ENCODE data around the gene NCK1. TPM values are rescaled to one million over a fixed set of nuclear protein-coding genes. Genes with fewer than 3 reads are reported as not detected.

The NCK1 gene
- total RNA-seq, 4 donors from 2014 or later: 53.1 to 74.0 (median 61.6) TPM

- no peak for DNase-seq (ENCODE audit: low spot score in 2 of 2)
- WGBS, 2 donors: 94 to 96% methylated on average over 4 of the region's 4 CpGs
- no peak overlapping the region for H3K4me3 ChIP-seq (ENCODE audit: low read depth, poor library complexity, severe bottlenecking)
- intact Hi-C loops (cut with DNase I; ENCODE audit: low total_unique reads): no loop called here
- no peak for TF ChIP-seq POLR2A (IDR thresholded peaks at IDR 0.05)
- TF ChIP-seq, protein P1, sequence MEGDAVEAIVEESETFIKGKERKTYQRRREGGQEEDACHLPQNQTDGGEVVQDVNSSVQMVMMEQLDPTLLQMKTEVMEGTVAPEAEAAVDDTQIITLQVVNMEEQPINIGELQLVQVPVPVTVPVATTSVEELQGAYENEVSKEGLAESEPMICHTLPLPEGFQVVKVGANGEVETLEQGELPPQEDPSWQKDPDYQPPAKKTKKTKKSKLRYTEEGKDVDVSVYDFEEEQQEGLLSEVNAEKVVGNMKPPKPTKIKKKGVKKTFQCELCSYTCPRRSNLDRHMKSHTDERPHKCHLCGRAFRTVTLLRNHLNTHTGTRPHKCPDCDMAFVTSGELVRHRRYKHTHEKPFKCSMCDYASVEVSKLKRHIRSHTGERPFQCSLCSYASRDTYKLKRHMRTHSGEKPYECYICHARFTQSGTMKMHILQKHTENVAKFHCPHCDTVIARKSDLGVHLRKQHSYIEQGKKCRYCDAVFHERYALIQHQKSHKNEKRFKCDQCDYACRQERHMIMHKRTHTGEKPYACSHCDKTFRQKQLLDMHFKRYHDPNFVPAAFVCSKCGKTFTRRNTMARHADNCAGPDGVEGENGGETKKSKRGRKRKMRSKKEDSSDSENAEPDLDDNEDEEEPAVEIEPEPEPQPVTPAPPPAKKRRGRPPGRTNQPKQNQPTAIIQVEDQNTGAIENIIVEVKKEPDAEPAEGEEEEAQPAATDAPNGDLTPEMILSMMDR (IDR thresholded peaks at IDR 0.05): no peak
Measured at GRCh38 chr3:136973352-136973751, 111.3 kb downstream of the NCK1 start.

DNA sequence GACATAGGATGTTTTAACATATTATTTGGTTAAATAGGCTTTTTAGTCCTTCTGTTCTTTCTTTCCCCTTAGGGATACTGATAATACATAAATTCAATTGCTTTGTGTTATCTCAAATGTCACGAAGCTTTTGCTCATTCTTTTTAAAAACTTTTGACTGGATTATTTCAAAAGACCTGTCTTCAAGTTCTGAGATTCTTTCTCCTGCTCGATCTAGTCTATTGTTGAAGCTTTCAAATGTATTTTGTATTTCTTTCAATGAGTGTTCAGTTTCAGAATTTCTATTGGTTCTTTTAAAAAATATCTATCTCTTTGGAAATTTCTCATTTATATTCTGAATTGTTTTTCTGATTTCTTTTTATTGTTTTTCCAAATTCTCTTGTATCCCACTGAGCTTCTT, 112.7 kb downstream of the NCK1 start:
- 45 to 49% methylated on average over 2 of the region's 2 CpGs for WGBS, 2 donors
- H3K4me3 ChIP-seq (ENCODE audit: low read depth, poor library complexity, severe bottlenecking): no peak overlapping the region
- DNase-seq (ENCODE audit: low spot score in 2 of 2): no peak
- TF ChIP-seq POLR2A (IDR thresholded peaks at IDR 0.05): no peak
- TF ChIP-seq, protein P1 (IDR thresholded peaks at IDR 0.05): no peak
- intact Hi-C loops (cut with DNase I; ENCODE audit: low total_unique reads): no loop called here

DNA sequence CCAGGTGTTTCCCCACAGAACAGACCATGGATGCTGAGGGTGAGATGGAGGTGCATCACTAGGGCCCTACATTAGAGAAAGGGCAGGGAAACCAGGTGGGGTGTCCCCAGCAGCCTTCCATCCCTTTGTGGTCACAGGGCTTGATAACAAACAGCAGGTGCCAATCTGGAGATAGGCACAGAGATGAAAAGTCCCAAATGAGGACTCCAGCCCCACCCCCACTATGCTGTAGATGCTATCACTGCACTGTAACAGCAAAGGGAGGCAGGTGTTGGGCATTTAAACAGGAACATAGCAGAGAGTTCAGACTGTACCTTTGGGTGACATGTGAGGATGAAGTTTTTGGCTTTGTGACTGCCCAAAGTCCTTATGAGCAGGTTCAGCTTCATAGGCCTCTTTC, 117.2 kb downstream of the NCK1 start:
- intact Hi-C loops (cut with DNase I; ENCODE audit: low total_unique reads): no loop called here
- no peak for DNase-seq (ENCODE audit: low spot score in 2 of 2)
- H3K4me3 ChIP-seq (ENCODE audit: low read depth, poor library complexity, severe bottlenecking): no peak overlapping the region
- TF ChIP-seq, protein P1 (IDR thresholded peaks at IDR 0.05): no peak
- TF ChIP-seq POLR2A (IDR thresholded peaks at IDR 0.05): no peak

DNA sequence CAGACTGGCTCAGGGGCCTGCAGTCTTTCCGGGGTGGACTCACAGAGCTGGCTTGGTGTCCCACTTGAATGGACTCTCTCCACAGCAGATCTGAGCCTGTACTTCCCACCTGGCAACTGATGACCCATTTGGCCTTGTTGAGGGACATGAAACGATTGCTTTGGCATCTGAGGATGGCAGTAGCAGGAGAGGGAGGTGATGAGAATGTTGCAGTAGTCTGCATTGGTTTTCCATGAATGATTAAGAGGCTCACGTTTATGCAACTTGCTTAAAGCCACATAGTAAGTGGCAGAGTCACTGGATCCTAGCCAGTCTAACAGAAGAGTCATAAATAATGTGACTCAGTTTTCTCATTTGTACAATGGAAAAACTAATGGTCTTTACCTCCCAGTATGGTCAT, 117.7 kb downstream of the NCK1 start:
- 52 to 63% methylated on average over 3 of the region's 3 CpGs for WGBS, 2 donors
- no peak for TF ChIP-seq POLR2A (IDR thresholded peaks at IDR 0.05)
- TF ChIP-seq, protein P1 (IDR thresholded peaks at IDR 0.05): no peak
- intact Hi-C loops (cut with DNase I; ENCODE audit: low total_unique reads): no loop called here
- no peak overlapping the region for H3K4me3 ChIP-seq (ENCODE audit: low read depth, poor library complexity, severe bottlenecking)
- DNase-seq (ENCODE audit: low spot score in 2 of 2): no peak

- DNase-seq (ENCODE audit: low spot score in 2 of 2): no peak
- H3K4me3 ChIP-seq (ENCODE audit: low read depth, poor library complexity, severe bottlenecking): no peak overlapping the region
- TF ChIP-seq, protein P1 (IDR thresholded peaks at IDR 0.05): no peak
- TF ChIP-seq POLR2A (IDR thresholded peaks at IDR 0.05): no peak
- 90 to 92% methylated on average over 5 of the region's 5 CpGs for WGBS, 2 donors
- intact Hi-C loops (cut with DNase I; ENCODE audit: low total_unique reads): no loop called here
Measured at GRCh38 chr3:136982033-136982432, 120.0 kb downstream of the NCK1 start.

GRCh38 chr3:136982520-136983138, 120.6 kb downstream of the NCK1 start:
- no peak for DNase-seq (ENCODE audit: low spot score in 2 of 2)

More at GRCh38 chr3:136982520-136983138, 120.6 kb downstream of the NCK1 start:
- TF ChIP-seq POLR2A (IDR thresholded peaks at IDR 0.05): no peak
- TF ChIP-seq, protein P1 (IDR thresholded peaks at IDR 0.05): no peak
- 85% methylated on average over 4 of the region's 4 CpGs for WGBS, 2 donors
- H3K4me3 ChIP-seq (ENCODE audit: low read depth, poor library complexity, severe bottlenecking): no peak overlapping the region
- intact Hi-C loops (cut with DNase I; ENCODE audit: low total_unique reads): no loop called here

All from lower leg skin (tissue), 4 donors.